Astrocyte (in vitro differentiated cells and primary cell): ENCODE results near the gene NPHP4.

Experiments used
- EZH2 ChIP-seq: IDR thresholded peaks from 2 replicates; pipeline ENCODE4 v1.6.1; 2012; ENCODE audit warnings: mild to moderate bottlenecking, low read length, inconsistent platforms; ENCODE audit not compliant: insufficient read depth
- TF ChIP-seq, protein P1 (sequence below): IDR thresholded peaks from 2 replicates; pipeline ENCODE4 v1.5.1; 2011; ENCODE audit warnings: low read depth, mild to moderate bottlenecking, inconsistent platforms, low read length, moderate library complexity; ENCODE audit not compliant: insufficient read depth

GRCh38 chr1:5834477-5835178, 157.6 kb downstream of the NPHP4 start:
- no peak for TF ChIP-seq EZH2
- TF ChIP-seq, protein P1, sequence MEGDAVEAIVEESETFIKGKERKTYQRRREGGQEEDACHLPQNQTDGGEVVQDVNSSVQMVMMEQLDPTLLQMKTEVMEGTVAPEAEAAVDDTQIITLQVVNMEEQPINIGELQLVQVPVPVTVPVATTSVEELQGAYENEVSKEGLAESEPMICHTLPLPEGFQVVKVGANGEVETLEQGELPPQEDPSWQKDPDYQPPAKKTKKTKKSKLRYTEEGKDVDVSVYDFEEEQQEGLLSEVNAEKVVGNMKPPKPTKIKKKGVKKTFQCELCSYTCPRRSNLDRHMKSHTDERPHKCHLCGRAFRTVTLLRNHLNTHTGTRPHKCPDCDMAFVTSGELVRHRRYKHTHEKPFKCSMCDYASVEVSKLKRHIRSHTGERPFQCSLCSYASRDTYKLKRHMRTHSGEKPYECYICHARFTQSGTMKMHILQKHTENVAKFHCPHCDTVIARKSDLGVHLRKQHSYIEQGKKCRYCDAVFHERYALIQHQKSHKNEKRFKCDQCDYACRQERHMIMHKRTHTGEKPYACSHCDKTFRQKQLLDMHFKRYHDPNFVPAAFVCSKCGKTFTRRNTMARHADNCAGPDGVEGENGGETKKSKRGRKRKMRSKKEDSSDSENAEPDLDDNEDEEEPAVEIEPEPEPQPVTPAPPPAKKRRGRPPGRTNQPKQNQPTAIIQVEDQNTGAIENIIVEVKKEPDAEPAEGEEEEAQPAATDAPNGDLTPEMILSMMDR = no peak
